ENCODE results near the gene FOXP1.

Gene FOXP1

GRCh38 chr3:71461114-71461513 lies 122.4 kb downstream of the FOXP1 start:
- Histone ChIP-seq H3K4me3 (ENCODE audit: low read length) (no peak overlapping the region), H3K9me3 (ENCODE audit: control insufficient read depth, low read length) (no peaks in the 10 kb centered on the region), H3K36me3 (ENCODE audit: control insufficient read depth, insufficient read depth, low read length) (no peaks in the 10 kb centered on the region), H3K9ac (ENCODE audit: low read length) (no peak overlapping the region), H3K4me1 (ENCODE audit: control insufficient read depth, insufficient read depth, low read length) (peaks cover 4% of the 10 kb centered on the region), H3K27me3 (ENCODE audit: control insufficient read depth, insufficient read depth, low read length) (no peaks in the 10 kb centered on the region)

- Histone ChIP-seq H3K27me3 (ENCODE audit: control insufficient read depth, insufficient read depth, low read length) (no peaks in the 10 kb centered on the region), H3K9ac (ENCODE audit: low read length) (no peak overlapping the region), H3K36me3 (ENCODE audit: control insufficient read depth, insufficient read depth, low read length) (no peaks in the 10 kb centered on the region), H3K4me3 (ENCODE audit: low read length) (no peak overlapping the region), H3K9me3 (ENCODE audit: control insufficient read depth, low read length) (no peaks in the 10 kb centered on the region), H3K4me1 (ENCODE audit: control insufficient read depth, insufficient read depth, low read length) (peaks cover 10% of the 10 kb centered on the region)
Measured at GRCh38 chr3:71458895-71459294, 124.6 kb downstream of the FOXP1 start.

GRCh38 chr3:71456826-71457225 lies 126.7 kb downstream of the FOXP1 start:
- no peaks in the 10 kb centered on the region for H3K36me3 ChIP-seq (ENCODE audit: control insufficient read depth, insufficient read depth, low read length)
- no peaks in the 10 kb centered on the region for H3K9me3 ChIP-seq (ENCODE audit: control insufficient read depth, low read length)
- H3K9ac ChIP-seq (ENCODE audit: low read length) = no peak overlapping the region
- H3K4me3 ChIP-seq (ENCODE audit: low read length) = no peak overlapping the region
- peaks cover 17% of the 10 kb centered on the region for H3K4me1 ChIP-seq (ENCODE audit: control insufficient read depth, insufficient read depth, low read length)
- no peaks in the 10 kb centered on the region for H3K27me3 ChIP-seq (ENCODE audit: control insufficient read depth, insufficient read depth, low read length)

- H3K9me3 ChIP-seq (ENCODE audit: control insufficient read depth, low read length) = no peaks in the 10 kb centered on the region
- no peak overlapping the region for H3K4me3 ChIP-seq (ENCODE audit: low read length)
- peaks cover 13% of the 10 kb centered on the region for H3K4me1 ChIP-seq (ENCODE audit: control insufficient read depth, insufficient read depth, low read length)
- H3K27me3 ChIP-seq (ENCODE audit: control insufficient read depth, insufficient read depth, low read length) = no peaks in the 10 kb centered on the region
- no peaks in the 10 kb centered on the region for H3K36me3 ChIP-seq (ENCODE audit: control insufficient read depth, insufficient read depth, low read length)
- no peak overlapping the region for H3K9ac ChIP-seq (ENCODE audit: low read length)
Measured at GRCh38 chr3:71456156-71456555, 127.4 kb downstream of the FOXP1 start.

- no peaks in the 10 kb centered on the region for H3K27me3 ChIP-seq (ENCODE audit: control insufficient read depth, insufficient read depth, low read length)
- no peaks in the 10 kb centered on the region for H3K36me3 ChIP-seq (ENCODE audit: control insufficient read depth, insufficient read depth, low read length)
- H3K4me1 ChIP-seq (ENCODE audit: control insufficient read depth, insufficient read depth, low read length) = peaks cover 20% of the 10 kb centered on the region
- H3K9ac ChIP-seq (ENCODE audit: low read length) = no peak overlapping the region
- H3K9me3 ChIP-seq (ENCODE audit: control insufficient read depth, low read length) = no peaks in the 10 kb centered on the region
- H3K4me3 ChIP-seq (ENCODE audit: low read length) = no peak overlapping the region
Measured at GRCh38 chr3:71454512-71455403, 128.8 kb downstream of the FOXP1 start.

- Histone ChIP-seq H3K4me3 (ENCODE audit: low read length) (no peak overlapping the region), H3K9ac (ENCODE audit: low read length) (no peak overlapping the region)
Measured at GRCh38 chr3:71453822-71454511, 129.6 kb downstream of the FOXP1 start.

GRCh38 chr3:71453319-71453718 lies 130.2 kb downstream of the FOXP1 start:
- no peaks in the 10 kb centered on the region for H3K27me3 ChIP-seq (ENCODE audit: control insufficient read depth, insufficient read depth, low read length)
- no peak overlapping the region for H3K9ac ChIP-seq (ENCODE audit: low read length)
- no peak overlapping the region for H3K4me3 ChIP-seq (ENCODE audit: low read length)
- peaks cover 20% of the 10 kb centered on the region for H3K4me1 ChIP-seq (ENCODE audit: control insufficient read depth, insufficient read depth, low read length)
- no peaks in the 10 kb centered on the region for H3K36me3 ChIP-seq (ENCODE audit: control insufficient read depth, insufficient read depth, low read length)
- H3K9me3 ChIP-seq (ENCODE audit: control insufficient read depth, low read length) = no peaks in the 10 kb centered on the region

More at GRCh38 chr3:71453822-71454511, 129.6 kb downstream of the FOXP1 start:
- H3K9me3 ChIP-seq (ENCODE audit: control insufficient read depth, low read length) = no peaks in the 10 kb centered on the region
- H3K27me3 ChIP-seq (ENCODE audit: control insufficient read depth, insufficient read depth, low read length) = no peaks in the 10 kb centered on the region
- no peaks in the 10 kb centered on the region for H3K36me3 ChIP-seq (ENCODE audit: control insufficient read depth, insufficient read depth, low read length)
- H3K4me1 ChIP-seq (ENCODE audit: control insufficient read depth, insufficient read depth, low read length) = peaks cover 20% of the 10 kb centered on the region

- H3K36me3 ChIP-seq (ENCODE audit: control insufficient read depth, insufficient read depth, low read length) = no peaks in the 10 kb centered on the region
Measured at GRCh38 chr3:71451812-71452211, 131.7 kb downstream of the FOXP1 start.

GRCh38 chr3:71451060-71451459 lies 132.5 kb downstream of the FOXP1 start:
- Histone ChIP-seq H3K4me1 (ENCODE audit: control insufficient read depth, insufficient read depth, low read length) (peaks cover 20% of the 10 kb centered on the region), H3K9me3 (ENCODE audit: control insufficient read depth, low read length) (no peaks in the 10 kb centered on the region), H3K4me3 (ENCODE audit: low read length) (no peak overlapping the region)

More at GRCh38 chr3:71451812-71452211, 131.7 kb downstream of the FOXP1 start:
- H3K9ac ChIP-seq (ENCODE audit: low read length) = no peak overlapping the region
- no peaks in the 10 kb centered on the region for H3K27me3 ChIP-seq (ENCODE audit: control insufficient read depth, insufficient read depth, low read length)
- H3K9me3 ChIP-seq (ENCODE audit: control insufficient read depth, low read length) = no peaks in the 10 kb centered on the region
- H3K4me1 ChIP-seq (ENCODE audit: control insufficient read depth, insufficient read depth, low read length) = peaks cover 20% of the 10 kb centered on the region
- H3K4me3 ChIP-seq (ENCODE audit: low read length) = no peak overlapping the region

GRCh38 chr3:71450162-71450561 lies 133.4 kb downstream of the FOXP1 start:
- H3K9ac ChIP-seq (ENCODE audit: low read length) = no peak overlapping the region
- H3K27me3 ChIP-seq (ENCODE audit: control insufficient read depth, insufficient read depth, low read length) = no peaks in the 10 kb centered on the region
- no peaks in the 10 kb centered on the region for H3K36me3 ChIP-seq (ENCODE audit: control insufficient read depth, insufficient read depth, low read length)
- H3K4me1 ChIP-seq (ENCODE audit: control insufficient read depth, insufficient read depth, low read length) = peaks cover 20% of the 10 kb centered on the region
- no peak overlapping the region for H3K4me3 ChIP-seq (ENCODE audit: low read length)
- H3K9me3 ChIP-seq (ENCODE audit: control insufficient read depth, low read length) = no peaks in the 10 kb centered on the region

More at GRCh38 chr3:71451060-71451459, 132.5 kb downstream of the FOXP1 start:
- no peak overlapping the region for H3K9ac ChIP-seq (ENCODE audit: low read length)
- H3K36me3 ChIP-seq (ENCODE audit: control insufficient read depth, insufficient read depth, low read length) = no peaks in the 10 kb centered on the region
- no peaks in the 10 kb centered on the region for H3K27me3 ChIP-seq (ENCODE audit: control insufficient read depth, insufficient read depth, low read length)

- no peak overlapping the region for H3K4me3 ChIP-seq (ENCODE audit: low read length)
- H3K36me3 ChIP-seq (ENCODE audit: control insufficient read depth, insufficient read depth, low read length) = no peaks in the 10 kb centered on the region
- no peaks in the 10 kb centered on the region for H3K27me3 ChIP-seq (ENCODE audit: control insufficient read depth, insufficient read depth, low read length)
- H3K9ac ChIP-seq (ENCODE audit: low read length) = no peak overlapping the region
- H3K9me3 ChIP-seq (ENCODE audit: control insufficient read depth, low read length) = no peaks in the 10 kb centered on the region
- peaks cover 7% of the 10 kb centered on the region for H3K4me1 ChIP-seq (ENCODE audit: control insufficient read depth, insufficient read depth, low read length)
Measured at GRCh38 chr3:71447803-71448202, 135.7 kb downstream of the FOXP1 start.

- Histone ChIP-seq H3K27me3 (ENCODE audit: control insufficient read depth, insufficient read depth, low read length) (no peaks in the 10 kb centered on the region), H3K9ac (ENCODE audit: low read length) (no peak overlapping the region), H3K4me1 (ENCODE audit: control insufficient read depth, insufficient read depth, low read length) (peaks cover 7% of the 10 kb centered on the region), H3K36me3 (ENCODE audit: control insufficient read depth, insufficient read depth, low read length) (no peaks in the 10 kb centered on the region), H3K9me3 (ENCODE audit: control insufficient read depth, low read length) (no peaks in the 10 kb centered on the region), H3K4me3 (ENCODE audit: low read length) (no peak overlapping the region)
Measured at GRCh38 chr3:71447197-71447596, 136.3 kb downstream of the FOXP1 start.
